Dermis microvascular lymphatic vessel endothelial cell (primary cell): ENCODE results near the gene PLEKHA8. TPM values are rescaled to one million over a fixed set of nuclear protein-coding genes. Genes with fewer than 3 reads are reported as not detected.
A peak's percentile ranks its signal among the peaks of the same experiment; 100 is the strongest.

ENCODE experiments used
- DNase-seq, 2 donors: peaks; one replicate each; pipeline versions ENCODE4 v3.0.0 to v3.0.0-alpha.2; 2010; ENCODE audit warnings: low read depth in 2 of 2
- total RNA-seq: library from RNA; depleted of rRNA; stranded (reverse); fragments of >200 nt; gene quantifications from 2 replicates; pipeline ENCODE4 v1.2.1, GENCODE V29; 2014

PLEKHA8 gene
- total RNA-seq, 1 donor from 2014 or later: 13.0 TPM

DNA sequence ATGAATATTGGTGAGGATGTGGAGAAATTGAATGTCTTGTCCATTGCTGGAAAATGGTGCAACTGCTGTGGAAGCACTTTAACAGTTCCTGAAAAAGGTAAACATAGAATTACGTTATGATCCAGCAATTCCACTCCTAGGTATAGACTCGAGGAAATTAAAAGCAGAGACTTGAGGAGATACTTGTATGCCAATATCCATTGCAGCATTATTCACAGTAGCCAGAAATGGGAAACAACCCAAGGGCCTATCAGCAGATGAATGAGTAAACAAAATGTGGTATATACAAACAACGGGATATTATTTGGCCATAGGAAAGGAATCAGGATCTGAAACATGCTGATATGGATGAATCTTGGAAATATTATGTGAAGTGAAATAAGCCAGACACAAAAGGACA lies 74.1 kb downstream of the PLEKHA8 start:
- DNase-seq: no peak

DNA sequence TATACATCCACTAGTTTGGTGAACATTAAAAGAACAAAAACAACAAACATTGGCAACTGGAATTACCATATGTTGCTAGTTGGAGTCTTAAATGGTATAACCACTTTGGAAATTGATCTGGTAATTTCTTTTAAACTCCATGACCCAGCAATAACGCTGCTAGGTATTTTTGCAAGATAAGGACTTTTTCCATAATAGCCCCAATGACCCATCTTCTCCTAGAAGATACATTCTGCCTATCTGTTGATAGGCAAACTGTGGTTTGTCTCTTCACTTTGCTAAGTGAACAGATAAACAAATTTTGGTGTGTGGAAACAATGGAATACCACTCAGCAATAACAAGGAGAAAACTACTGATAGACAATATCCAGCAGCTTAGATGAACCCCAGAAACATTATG lies 75.9 kb downstream of the PLEKHA8 start:
- no peak for DNase-seq

DNA sequence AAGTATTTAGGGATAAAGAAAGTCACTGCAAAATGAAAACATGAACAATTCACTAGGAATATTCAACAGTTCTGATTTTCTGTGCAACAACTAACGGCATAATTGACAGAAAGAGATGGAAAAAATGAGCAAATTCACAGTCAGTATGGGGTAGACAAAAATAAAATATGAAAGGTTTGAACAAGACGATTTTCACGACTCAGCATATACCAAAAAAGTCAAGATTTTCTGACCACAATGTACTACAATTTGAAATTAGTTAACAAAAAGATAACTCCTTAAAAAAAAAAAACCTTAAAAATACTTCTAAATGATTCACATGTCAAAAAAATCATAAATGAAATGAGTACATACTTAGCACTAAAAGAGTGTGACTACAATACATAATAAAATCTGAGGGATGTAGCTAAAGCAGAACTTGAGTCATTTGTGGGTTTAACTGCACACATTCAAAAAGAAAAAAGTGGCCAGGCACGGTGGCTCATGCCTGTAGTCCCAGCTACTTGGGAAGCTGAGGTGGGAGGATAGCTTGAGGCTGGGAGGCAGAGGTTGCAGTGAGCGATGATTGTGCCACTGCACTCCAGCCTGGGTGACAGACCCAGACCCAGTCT lies 84.0 kb downstream of the PLEKHA8 start:
- DNase-seq: no peak

DNA sequence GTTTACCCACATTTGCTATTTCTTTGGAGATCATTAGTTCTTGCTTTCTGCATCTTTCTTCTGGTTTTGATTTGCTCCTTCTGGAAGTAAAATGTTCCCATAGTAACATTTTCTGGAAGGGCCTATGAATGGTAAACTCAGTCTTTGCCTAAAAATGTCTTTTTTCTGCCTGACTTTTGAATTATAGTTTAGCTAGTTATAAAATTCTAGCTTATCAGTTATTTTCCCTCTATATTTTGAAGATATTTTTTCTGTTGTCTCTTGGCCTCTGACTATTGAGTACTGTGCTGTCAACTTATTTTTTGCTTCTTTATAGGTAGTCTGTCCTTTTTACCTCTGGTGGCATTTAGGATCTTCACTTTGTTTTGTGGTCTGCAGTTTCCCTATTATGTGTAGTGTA lies 84.9 kb downstream of the PLEKHA8 start:
- no peak for DNase-seq

DNA sequence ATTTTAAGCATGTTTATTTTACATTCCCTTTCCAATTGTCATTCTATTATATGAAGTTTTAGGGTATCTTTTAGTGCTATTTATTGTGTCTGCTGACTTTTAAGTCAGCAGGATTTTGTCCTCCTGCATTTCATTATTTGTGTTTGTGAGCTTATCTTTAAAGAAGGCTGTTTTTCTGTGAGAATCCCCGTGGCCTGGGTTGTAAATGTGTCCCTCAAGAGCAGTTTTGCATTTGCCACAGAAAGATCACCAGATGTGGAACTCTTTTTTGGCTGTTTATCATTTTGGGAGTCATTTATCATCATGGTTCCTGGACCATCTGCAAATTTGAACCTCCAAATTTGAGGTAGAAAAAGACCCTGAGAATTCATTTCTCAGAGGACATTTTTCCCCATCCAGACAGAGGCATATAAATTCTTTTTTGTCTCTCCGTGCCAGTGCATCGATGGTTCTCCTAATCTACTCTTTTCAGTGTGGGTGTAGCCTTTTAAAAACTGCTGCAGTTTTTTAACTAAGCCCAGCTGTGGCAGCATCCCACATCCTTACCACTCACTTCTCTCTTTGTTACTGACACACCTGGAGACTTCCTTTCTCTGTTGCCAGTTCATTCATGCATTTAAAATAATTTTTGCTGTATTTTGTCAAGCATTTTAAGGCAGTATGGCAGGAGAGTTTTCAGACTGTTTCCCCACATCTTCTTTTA lies 86.5 kb downstream of the PLEKHA8 start:
- no peak for DNase-seq

DNA sequence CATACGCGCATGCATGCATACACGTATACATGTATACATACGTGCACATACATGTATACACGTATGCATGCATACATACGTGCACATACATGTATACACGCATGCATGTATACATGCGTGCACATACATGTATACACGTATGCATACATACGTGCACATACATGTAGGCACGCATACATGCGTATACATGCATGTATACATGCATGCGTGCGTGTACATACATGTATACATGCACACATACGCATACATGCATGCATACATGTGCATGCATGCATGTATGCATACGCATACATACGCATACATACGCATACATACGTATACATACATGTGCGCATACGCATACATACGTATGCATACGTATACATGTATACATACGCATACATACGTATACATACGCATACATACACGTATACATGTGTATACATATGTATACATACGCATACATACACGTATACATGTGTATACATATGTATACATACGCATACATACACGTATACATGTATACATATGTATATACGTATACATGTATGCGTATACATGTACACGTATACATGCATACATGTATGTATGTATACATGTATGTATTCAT lies 87.6 kb downstream of the PLEKHA8 start:
- no peak for DNase-seq

DNA sequence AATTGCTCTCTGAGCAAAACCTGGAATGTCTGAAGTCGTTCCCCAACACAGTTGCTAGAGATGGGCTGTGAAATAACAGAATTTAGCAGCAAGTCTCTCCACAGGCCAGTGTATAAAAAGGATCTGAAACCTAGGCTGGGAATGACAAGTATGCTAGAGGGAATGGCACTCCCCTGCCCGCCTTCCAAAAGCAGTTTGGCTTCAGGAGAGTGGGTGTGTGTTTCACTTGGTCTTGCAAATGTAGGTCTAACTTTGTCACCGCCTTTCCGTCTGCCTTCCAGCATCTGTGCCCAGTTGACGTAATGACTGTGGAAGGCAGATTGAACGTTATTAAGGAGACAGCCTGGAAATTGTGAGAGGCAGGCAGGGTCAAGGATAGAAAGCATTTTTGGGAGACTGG lies 88.6 kb downstream of the PLEKHA8 start:
- no peak for DNase-seq

DNA sequence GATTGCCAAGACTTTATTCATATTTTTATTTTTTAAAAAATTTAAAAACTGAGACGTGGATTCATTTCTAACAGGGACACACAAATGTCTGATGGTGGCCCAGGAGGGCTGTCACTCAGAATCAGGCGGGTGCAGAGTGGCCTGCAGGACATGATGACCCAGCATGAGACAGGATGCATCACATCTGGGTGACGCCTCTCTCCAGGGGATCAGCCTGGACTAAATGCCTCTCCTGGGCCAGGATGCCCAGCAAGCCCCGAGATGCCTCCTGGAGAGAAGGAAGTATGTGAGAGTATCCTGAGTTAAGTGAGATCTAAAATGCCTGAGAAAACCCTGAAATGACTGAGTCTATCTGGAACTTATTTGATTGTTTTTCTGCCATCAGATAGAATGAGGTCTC lies 89.7 kb downstream of the PLEKHA8 start:
- DNase-seq: no peak

DNA sequence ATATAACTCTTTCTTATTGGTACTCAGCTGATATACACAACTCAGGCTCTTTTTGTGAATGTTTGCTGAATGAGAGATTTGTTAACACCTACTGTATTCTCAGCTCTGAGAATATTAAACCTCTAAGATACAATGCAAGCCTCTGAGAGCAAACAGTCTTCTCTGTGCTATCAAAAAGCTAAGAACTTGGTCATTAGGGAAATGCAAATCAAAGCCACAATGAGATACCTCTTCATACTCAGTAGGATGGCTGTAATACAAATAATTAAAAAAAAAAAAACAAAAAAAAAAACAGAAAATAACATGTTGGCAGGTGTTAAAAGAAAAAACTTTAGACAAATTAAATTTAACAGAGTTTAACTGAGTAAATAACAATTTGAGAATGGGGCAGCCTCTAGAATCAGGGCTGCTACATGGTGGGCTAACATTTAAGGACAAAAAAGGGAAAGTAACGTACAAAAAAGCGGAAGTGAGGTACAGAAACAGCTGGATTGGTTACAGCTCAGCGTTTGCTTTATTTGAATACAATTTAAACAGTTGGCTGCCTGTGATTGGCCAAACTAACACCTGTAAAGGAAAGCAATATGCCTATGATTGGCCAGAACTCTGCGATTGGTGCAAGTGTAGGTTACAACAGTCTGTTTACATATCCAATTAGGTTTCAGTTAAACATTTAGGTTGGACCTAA lies 91.8 kb downstream of the PLEKHA8 start:
- no peak for DNase-seq

DNA sequence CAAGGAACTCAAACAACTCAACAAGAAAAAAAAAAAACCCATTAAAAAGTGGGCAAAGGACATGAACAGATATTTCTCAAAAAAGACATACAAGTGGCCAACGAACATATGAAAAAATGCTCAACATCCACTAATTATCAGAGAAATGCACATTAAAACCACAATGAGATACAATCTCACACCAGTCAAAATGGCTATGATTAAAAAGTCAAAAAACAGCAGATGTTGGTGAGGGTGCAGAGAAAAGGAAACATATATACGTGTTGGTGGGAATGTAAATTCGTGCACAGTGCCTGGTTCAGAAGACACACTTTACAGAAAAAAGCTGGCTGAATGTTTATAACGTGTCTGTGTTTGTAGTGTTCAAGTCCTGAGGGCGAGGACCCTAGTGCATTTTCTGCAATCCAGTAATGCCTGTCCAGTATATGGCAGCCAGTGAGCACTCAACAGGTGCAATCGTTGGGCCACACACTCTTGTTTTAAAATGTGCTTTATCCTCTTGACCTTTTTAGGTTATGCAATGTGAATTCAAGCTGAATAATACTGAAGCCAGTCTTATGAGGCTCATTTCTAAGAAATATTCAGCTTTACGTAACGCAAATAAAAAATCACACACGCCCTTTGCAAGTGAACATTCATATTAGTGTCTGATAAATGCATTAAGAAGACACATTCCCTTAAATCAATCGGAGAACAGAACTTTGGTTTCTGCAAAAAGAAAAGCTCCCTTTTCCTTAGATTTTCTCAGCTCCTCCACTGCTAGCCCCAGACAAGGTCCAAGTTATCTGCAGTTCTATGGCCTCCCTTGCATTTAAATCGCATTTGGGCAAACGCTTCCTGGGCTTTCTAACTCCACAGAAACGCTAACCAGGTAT lies 105.8 kb downstream of the PLEKHA8 start:
- DNase-seq: no peak

DNA sequence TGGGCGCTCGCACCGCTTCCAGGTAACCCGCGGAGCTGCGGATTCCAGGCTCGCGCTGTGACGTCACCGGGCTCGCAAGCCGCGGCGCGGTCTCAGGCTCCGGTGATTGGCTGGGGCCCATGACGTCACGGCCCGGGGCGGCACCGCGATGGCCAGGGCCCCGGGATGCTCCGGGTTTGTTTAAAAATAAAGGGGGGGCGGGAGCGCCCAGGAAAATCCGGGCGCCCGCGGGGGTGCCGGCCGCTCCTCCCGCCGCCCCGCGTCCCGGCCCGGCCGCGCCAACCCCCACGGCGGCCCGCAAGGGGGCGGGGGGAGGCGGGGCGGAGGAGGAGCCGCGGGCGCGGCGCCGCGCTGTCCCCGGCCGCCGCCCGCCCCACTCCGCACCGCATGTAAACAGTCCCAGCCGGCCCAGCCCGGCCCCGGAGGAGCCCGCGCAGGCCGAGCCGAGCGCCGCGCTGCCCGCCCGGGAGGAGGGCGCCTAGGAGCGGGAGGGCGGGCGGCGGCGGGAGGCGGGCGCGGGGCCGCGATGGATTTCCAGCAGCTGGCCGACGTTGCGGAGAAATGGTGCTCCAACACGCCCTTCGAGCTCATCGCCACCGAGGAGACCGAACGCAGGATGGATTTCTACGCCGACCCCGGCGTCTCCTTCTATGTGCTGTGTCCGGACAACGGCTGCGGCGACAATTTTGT lies 106.5 kb downstream of the PLEKHA8 start, which contains the start of gene MTURN:
MTURN (plus strand) TSS at position 376 of the 690 bp plus-strand sequence; CDS start at position 527, 151 bp downstream.
- DNase-seq: peak; percentile 66 to 85

DNA sequence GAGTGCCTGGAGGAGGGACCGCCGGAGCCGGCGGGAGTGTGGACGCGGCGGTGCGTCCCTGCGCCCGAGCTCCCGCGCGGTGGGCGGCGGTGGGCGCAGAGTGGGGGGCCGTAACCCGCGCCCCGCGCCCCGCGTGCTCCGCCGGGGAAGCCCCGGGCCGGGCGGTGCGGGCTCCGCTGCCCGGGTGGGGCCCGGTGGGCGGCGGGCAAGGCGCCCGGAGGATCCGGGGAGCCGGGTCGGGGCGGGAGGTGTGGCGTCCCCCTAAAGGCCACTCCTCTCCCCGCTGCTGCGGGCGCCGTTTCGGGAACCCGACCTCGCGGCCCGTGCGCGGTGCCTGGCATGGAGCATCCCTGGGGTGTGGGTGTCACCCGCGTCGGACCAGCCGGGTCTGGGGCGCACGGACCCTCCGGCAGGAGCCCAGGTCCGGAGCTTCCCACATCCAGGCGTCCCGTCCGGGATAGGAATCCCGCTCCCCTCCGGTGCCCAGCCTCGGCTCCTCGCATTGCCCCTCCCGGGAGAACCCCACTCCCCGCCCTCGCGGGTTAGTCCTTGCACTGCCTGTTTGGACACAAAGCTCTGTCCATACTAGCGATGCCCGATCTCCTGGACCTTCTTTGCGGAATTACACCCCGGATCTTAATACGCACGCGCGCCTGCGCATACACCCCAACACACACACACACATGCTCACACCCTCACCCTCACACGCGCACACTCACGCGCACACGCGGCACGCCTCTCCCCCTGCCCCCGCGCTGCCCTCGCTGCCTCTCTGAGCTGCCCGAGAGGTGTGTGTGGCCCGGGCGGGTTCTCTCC lies 107.3 kb downstream of the PLEKHA8 start:
- peak in 1 of 2 donors; percentile 56 for DNase-seq

DNA sequence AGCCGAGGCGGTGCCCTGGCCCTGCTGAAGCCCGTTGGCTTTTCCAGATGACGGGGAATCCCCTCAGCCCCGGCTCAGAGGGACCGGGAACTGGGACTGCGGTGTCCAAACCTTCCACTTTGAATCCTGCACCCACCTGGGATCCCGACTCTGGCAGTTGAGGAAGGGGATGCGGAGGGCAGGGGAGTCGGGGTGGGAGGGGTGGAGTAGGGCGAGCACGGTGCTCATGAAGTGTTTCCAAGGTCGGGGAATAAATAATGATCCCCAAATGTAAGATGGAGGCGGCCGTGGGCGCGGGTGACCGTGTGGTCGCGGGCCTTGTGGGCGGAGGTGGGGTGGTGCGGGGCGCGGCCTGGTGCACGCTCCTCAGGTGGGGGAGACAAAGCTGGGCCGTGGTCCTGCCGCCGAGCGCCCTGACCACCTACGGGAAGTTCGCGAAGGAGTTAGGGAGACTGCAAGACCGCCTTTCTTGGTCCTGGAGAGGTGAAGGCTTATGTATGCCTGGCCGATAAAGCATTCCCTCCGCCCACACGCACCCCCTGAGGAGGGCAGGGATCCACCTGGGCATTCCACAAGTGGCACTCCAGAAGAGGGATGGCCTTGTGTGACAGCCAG lies 108.0 kb downstream of the PLEKHA8 start:
- no peak for DNase-seq

DNA sequence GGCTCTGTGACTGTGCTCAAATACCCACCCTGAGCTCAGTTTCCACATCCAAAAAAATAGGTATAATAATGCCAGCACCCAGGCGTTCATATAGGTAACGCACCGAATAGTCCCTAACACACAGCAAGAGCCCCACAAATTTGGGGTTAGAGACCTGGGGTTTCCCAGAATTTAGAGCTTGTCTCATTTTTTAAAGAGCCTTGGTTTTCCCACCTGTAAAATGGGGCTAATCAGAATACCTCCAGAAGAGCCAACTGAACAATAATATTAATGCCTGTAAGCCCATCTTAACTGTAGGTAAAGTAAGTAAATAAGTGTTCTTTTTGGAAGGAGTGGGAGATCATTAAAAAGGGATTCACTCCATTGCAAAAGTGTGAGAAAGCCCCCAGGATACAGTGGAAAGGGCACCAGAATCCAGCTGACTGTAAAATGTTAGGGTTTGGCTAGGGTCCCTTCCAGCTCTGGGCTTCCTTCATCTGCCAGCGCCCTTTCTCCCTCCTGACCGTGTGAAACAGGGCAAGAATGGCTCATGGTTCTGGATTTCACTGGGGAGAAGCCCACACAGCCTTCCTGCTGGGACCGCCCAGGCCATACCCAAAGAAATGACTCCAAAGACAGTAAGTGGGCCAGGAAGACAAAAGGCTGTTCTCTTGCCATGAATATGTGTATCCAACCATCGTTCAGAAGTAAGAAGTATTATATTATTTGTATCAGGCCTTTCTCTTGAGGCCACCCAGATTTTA lies 108.7 kb downstream of the PLEKHA8 start:
- no peak for DNase-seq

DNA sequence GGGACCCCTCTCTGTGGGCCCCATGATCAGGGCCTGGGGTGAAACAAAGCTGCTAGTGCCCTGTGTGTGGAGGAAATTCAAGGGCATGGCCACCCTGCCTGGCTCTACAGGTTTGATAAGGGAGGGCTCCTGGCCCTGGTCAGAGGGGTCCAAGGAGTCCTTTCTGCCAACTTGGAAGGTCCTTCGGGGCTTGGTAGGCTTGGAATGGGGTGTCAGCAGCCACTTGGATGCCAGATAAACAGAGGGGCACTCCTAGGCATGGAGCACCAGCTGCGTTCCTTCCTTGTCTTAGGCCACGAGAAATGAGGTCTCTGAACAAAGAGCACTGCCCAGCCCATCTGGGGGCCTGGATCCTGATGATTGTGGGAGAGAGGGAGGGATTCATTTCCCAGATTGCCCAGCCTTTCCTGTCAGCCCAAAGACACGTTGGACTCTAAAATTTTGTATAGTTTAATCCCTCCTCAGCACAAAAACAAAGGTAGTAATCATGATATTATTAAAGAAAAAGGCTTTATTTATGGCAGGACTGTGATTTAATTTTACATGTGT lies 111.7 kb downstream of the PLEKHA8 start:
- DNase-seq: peak in 1 of 2 donors; percentile 33

DNA sequence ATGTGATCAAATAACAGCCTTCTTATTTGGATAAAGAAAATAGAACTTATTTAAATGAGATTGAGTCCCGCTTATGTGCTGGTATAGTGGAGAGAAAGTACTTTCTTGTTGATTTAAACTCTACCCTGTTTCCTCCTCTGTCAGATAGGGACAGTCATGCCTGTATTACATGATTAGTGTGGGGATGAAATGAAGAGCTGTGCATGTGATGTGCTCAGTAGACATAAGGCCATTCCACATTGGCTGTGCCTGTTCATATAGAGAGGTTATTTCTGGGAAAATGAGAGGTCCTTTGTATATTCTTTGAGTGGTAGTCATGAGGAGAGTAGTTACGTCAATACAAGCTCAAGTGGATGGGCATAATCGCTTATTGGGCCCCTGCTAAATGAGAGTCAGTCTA lies 112.2 kb downstream of the PLEKHA8 start:
- peak in 1 of 2 donors; percentile 34 for DNase-seq

DNA sequence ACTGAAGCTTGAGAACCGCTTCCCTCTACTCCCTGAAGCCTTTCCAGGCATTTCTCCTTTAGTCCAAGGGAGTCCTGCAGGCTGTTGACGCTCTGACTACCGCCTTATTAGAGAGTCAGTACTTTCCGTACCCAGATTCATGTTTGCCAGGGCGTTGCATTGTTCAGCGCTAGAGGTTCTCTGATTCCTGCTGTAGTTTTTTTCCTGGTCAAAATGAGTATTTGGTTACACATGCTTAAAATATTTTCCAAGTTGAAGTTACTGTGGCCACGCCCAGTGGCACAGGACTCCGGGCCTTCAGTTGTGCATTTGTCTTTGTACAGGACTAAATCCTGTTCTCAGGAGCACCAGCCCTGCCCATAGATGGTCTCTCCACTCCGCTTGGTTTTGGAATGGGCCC lies 114.5 kb downstream of the PLEKHA8 start:
- DNase-seq: peak; percentile 75

DNA sequence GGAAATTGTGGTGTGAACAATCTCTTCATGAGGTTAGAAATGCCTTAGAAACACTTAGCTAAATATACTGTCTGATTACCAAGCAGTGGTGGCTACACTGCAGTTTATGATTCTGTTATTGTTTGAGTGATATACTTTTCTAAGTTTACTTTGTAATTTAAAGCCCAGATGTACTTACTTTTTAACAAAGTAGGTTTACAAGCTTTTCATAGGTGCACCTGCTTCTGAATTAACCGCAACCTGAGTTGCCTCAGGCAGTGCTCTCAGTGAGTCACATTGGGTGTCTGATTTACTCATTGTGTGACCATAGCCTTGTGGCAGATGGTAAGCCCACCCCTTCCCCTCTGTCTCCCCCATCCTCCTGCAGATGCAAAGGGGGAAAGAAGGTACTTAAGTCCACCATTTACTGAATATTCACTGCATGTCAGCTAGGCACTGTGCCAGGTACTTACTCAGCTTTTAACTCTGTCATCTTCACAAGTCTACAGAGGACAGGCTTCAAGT lies 115.6 kb downstream of the PLEKHA8 start:
- peak in 1 of 2 donors; percentile 45 for DNase-seq
